Ureter (tissue), 1 donor: ENCODE measurements around the gene FAM110A. TPM values are rescaled to one million over a fixed set of nuclear protein-coding genes. Genes with fewer than 3 reads are reported as not detected.

ENCODE experiments used
- total RNA-seq: library from RNA; stranded (reverse); gene quantifications from one replicate; pipeline ENCODE4 v1.2.4, GENCODE V29; 2023
- donor health status: DM: yes; HTN: yes; CAD: no.

The FAM110A gene
- total RNA-seq, 1 donor from 2014 or later: 35.1 TPM

Other genes starting within 250 kb of the FAM110A start
- 0.65 TPM for gene TCF15, start 223.4 kb upstream of the FAM110A start, total RNA-seq
- 16.4 TPM for gene SRXN1, start 180.5 kb upstream of the FAM110A start, total RNA-seq
- gene SCRT2, start 157.9 kb upstream of the FAM110A start, total RNA-seq: not detected
- gene SLC52A3, start 65.2 kb upstream of the FAM110A start, total RNA-seq: 19.1 TPM
- 0.99 TPM for gene ANGPT4, start 82.6 kb downstream of the FAM110A start, total RNA-seq
- gene RSPO4, start 168.6 kb downstream of the FAM110A start, total RNA-seq: not detected